Transverse colon (tissue), 4 donors: ENCODE measurements around the gene NRXN2. TPM values are rescaled to one million over a fixed set of nuclear protein-coding genes. Genes with fewer than 3 reads are reported as not detected.
A peak's percentile ranks its signal among the peaks of the same experiment; 100 is the strongest.

Experiments used
- DNase-seq: peaks from one replicate; pipeline ENCODE4 v3.0.0-alpha.2; 2019
- H3K27ac ChIP-seq, 4 donors: fragments of 200-600 bp; sonication (generic); 2 replicates each; pipeline ENCODE4 v1.5.1; 2016 to 2018; ENCODE audit warnings: inconsistent platforms in 4 of 4
- H3K27me3 ChIP-seq: fragments of 200-600 bp; sonication (generic); 2 replicates; pipeline ENCODE4 v1.5.1; 2017; ENCODE audit warnings: inconsistent platforms
- H3K36me3 ChIP-seq, 4 donors: fragments of 200-600 bp; sonication (generic); 2 replicates each; pipeline ENCODE4 v1.5.1; 2017 to 2019; ENCODE audit warnings: inconsistent platforms in 4 of 4
- H3K4me1 ChIP-seq, 4 donors: fragments of 200-600 bp; sonication (generic); 2 replicates each; pipeline ENCODE4 v1.5.1; 2017 to 2020; ENCODE audit warnings: inconsistent platforms in 4 of 4
- H3K4me3 ChIP-seq, 4 donors: fragments of 200-600 bp; sonication (generic); 1 replicate in 1 of 4; 2 replicates in 3 of 4; pipeline versions ENCODE4 v1.5.1 to v1.6.1; 2017 to 2019; ENCODE audit warnings: inconsistent platforms in 4 of 4
- H3K9me3 ChIP-seq, 2 donors: fragments of 200-600 bp; sonication (generic); 2 replicates each; pipeline ENCODE4 v1.5.1; 2017 to 2019; ENCODE audit warnings: inconsistent platforms in 2 of 2
- EP300 ChIP-seq: sonication (generic); formaldehyde crosslinking; IDR thresholded peaks from one replicate; pipeline ENCODE4 v1.6.1; 2017; ENCODE audit warnings: antibody characterized with exemption, low read depth
- POLR2A ChIP-seq: fragments of 450-650 bp; IDR thresholded peaks from one replicate; pipeline ENCODE4 v1.6.1; 2016; ENCODE audit warnings: antibody characterized with exemption, mild to moderate bottlenecking, moderate library complexity
- POLR2AphosphoS5 ChIP-seq, 3 donors: sonication (generic); formaldehyde crosslinking; IDR thresholded peaks; one replicate each; pipeline ENCODE4 v1.6.1; 2016; ENCODE audit warnings: antibody characterized with exemption in 3 of 3
- WGBS, 2 donors: methylation state at CpG; one replicate each; pipeline ENCODE4 v1.1.5; 2018; ENCODE audit warnings: low coverage in 1 of 2; 5-methylcytosine and 5-hydroxymethylcytosine counted together
- in situ Hi-C, 4 donors: fragments of 200-750 bp; cut with MboI; loops; one replicate each; pipeline versions ENCODE4 v1.15.0 to v1.15.1; 2017; ENCODE audit warnings: low sequenced_read_pairs in 3 of 4, low pct_ligation_motif_present in 1 of 4, low pct_unique_long_range_greater_than_20kb in 1 of 4
- intact Hi-C: fragments of 100-400 bp; cut with DNase I; formaldehyde crosslinking; loops from one replicate; pipeline ENCODE4 v1.15.1; 2023; ENCODE audit warnings: low total_unique reads
- total RNA-seq, 4 donors: library from RNA; depleted of rRNA; stranded (reverse); fragments of >200 nt; gene quantifications; one replicate each; pipeline ENCODE4 v1.1.0, GENCODE V29; 2016
- TF ChIP-seq, protein P1 (sequence below), 5 experiments: fragments of 200-600 bp in 3 of 5; fragments of 450-650 bp in 2 of 5; sonication (generic) in 3 of 5; IDR thresholded peaks; 1 replicate in 2 of 5; 2 replicates in 3 of 5; pipeline ENCODE4 v1.5.1; 2016 to 2017; ENCODE audit warnings: antibody characterized with exemption in 5 of 5, inconsistent platforms in 3 of 5, mild to moderate bottlenecking in 2 of 5, moderate library complexity in 1 of 5

The NRXN2 gene
- total RNA-seq, 4 donors from 2014 or later: 2.9 to 7.4 (median 6.8) TPM

- intact Hi-C loops: loop anchor here (5.0 kb wide), 1 partner anchor 1494 kb away; no protein-coding TSS in a partner anchor
- Histone ChIP-seq H3K9me3 (no peaks in the 10 kb centered on the region), H3K4me1 (peaks cover 0 to 13% (median 4%) of the 10 kb centered on the region in 4 donors), H3K36me3 (no peaks in the 10 kb centered on the region), H3K27me3 (peaks cover 100% of the 10 kb centered on the region), H3K27ac (no peak overlapping the region), H3K4me3 (peak overlapping the region in 2 of 4 donors; percentile 1 to 3)
- WGBS, 2 donors: 9% methylated on average over 43 of the region's 111 CpGs; no CpG with 5 or more reads in 1 of the 2 donors
- no peak for TF ChIP-seq EP300
- TF ChIP-seq POLR2A: no peak
- no peak for TF ChIP-seq POLR2AphosphoS5 (IDR thresholded peaks at IDR 0.05)
- TF ChIP-seq, protein P1, sequence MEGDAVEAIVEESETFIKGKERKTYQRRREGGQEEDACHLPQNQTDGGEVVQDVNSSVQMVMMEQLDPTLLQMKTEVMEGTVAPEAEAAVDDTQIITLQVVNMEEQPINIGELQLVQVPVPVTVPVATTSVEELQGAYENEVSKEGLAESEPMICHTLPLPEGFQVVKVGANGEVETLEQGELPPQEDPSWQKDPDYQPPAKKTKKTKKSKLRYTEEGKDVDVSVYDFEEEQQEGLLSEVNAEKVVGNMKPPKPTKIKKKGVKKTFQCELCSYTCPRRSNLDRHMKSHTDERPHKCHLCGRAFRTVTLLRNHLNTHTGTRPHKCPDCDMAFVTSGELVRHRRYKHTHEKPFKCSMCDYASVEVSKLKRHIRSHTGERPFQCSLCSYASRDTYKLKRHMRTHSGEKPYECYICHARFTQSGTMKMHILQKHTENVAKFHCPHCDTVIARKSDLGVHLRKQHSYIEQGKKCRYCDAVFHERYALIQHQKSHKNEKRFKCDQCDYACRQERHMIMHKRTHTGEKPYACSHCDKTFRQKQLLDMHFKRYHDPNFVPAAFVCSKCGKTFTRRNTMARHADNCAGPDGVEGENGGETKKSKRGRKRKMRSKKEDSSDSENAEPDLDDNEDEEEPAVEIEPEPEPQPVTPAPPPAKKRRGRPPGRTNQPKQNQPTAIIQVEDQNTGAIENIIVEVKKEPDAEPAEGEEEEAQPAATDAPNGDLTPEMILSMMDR (IDR thresholded peaks at IDR 0.05): no peak
- DNase-seq: peak; percentile 26
- in situ Hi-C loops: no loop called here
These were observed 9.8 kb downstream of the NRXN2 start for GRCh38 chr11:64713016-64713707.

DNA sequence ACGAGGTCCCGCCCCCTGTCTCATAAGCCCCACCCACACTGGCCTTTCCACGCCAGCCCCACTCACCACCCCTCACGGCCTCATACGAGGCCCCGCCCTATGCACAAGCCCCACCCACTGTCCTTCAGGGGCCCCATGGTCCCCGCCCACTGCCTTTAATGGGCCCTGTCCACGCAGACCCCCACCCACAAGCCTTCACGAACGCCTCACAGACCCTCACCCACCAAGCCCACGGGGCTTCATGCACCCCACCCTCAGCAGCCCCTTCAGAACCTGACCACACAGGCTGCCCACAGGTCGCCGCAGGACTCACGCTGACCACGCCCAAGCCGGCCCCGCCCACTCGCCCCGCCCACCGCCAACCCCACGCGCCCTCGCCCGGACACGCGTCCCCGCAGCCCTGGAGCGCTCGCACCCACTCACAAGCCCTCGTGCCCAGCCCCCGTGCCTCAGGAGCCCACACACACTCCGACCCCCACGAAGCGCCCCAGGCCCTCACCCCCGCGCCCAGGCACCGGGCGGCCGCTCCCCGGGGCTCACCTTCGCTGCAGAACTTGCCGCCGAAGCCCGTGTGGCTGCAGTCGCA is 10.5 kb downstream of the NRXN2 start:
- intact Hi-C loops: loop anchor here (5.0 kb wide), 1 partner anchor 1495 kb away; no protein-coding TSS in a partner anchor
- no peaks in the 10 kb centered on the region for H3K36me3 ChIP-seq
- no peak for DNase-seq
- no peaks in the 10 kb centered on the region for H3K9me3 ChIP-seq
- WGBS, 2 donors: 17% methylated on average over 27 of the region's 45 CpGs; no CpG with 5 or more reads in 1 of the 2 donors
- peaks cover 100% of the 10 kb centered on the region for H3K27me3 ChIP-seq
- no peak overlapping the region for H3K27ac ChIP-seq
- peak overlapping the region in 1 of 4 donors; percentile 1 for H3K4me3 ChIP-seq
- no peak for TF ChIP-seq POLR2A
- TF ChIP-seq, protein P1 (IDR thresholded peaks at IDR 0.05): no peak
- no peak for TF ChIP-seq POLR2AphosphoS5 (IDR thresholded peaks at IDR 0.05)
- no peak for TF ChIP-seq EP300
- in situ Hi-C loops: no loop called here
- H3K4me1 ChIP-seq: peaks cover 0 to 13% (median 4%) of the 10 kb centered on the region in 4 donors

- Histone ChIP-seq H3K4me1 (peaks cover 0 to 13% (median 4%) of the 10 kb centered on the region in 4 donors), H3K27ac (no peak overlapping the region), H3K4me3 (no peak overlapping the region), H3K9me3 (no peaks in the 10 kb centered on the region), H3K27me3 (peaks cover 100% of the 10 kb centered on the region), H3K36me3 (no peaks in the 10 kb centered on the region)
- DNase-seq: no peak
- in situ Hi-C loops (no loop called here), intact Hi-C loops (loop anchor here (5.0 kb wide), 1 partner anchor 1495 kb away; no protein-coding TSS in a partner anchor)
- TF ChIP-seq EP300 (no peak), POLR2A (no peak), POLR2AphosphoS5 (IDR thresholded peaks at IDR 0.05) (no peak)
- TF ChIP-seq, protein P1 (IDR thresholded peaks at IDR 0.05): no peak
- 50 to 59% methylated on average over 6 to 19 of the region's 19 CpGs for WGBS, 2 donors
These were observed 11.0 kb downstream of the NRXN2 start for GRCh38 chr11:64711956-64712362.

DNA sequence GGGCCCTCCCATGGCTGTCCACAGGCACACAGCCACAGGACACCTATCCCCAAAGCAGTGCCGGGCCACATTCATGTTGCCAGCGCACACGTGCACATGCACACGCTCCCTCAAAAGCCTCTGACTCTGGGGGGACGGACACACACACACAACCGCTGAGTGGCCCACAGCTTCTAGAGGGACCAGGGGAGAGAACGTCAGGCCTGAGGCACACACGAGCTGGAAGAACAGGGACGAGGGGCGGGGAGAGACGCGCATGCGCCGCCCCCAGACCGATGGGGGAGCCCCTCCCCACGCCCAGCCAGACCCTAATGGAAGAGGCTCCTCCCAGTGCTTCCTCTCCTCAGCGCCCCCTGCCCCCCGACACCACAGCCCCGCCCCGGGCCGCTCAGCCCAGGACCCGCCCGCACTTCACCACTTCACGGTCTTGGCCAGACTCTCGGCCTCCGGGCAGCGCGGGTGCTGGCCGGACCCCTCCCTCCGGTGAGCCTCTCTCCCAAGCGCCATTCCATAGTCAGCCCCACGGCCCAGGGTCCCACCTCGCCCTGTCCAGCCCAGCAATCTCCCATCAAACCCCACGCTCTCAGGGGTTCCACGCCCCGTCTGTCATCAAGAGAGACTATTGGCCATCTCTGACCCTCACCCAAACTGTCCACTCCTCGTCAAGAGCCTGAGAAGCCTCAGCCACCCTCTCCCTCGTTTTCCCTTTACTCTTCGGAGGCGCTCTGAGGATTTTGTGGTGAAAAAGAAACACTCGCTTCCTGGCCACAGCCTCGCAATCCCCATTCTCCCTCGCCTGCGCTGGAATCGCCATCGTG is 11.7 kb downstream of the NRXN2 start:
- in situ Hi-C loops: no loop called here
- no peaks in the 10 kb centered on the region for H3K9me3 ChIP-seq
- peaks cover 0 to 13% (median 4%) of the 10 kb centered on the region in 4 donors for H3K4me1 ChIP-seq
- no peak overlapping the region for H3K4me3 ChIP-seq
- H3K36me3 ChIP-seq: no peaks in the 10 kb centered on the region
- WGBS, 2 donors: 27 to 40% methylated on average over 2 to 35 of the region's 46 CpGs
- H3K27ac ChIP-seq: no peak overlapping the region
- TF ChIP-seq POLR2AphosphoS5 (IDR thresholded peaks at IDR 0.05) (no peak), EP300 (no peak), POLR2A (no peak)
- TF ChIP-seq, protein P1 (IDR thresholded peaks at IDR 0.05): no peak
- no peak for DNase-seq
- peaks cover 100% of the 10 kb centered on the region for H3K27me3 ChIP-seq
- intact Hi-C loops: loop anchor here (5.0 kb wide), 1 partner anchor 1496 kb away; no protein-coding TSS in a partner anchor
